AG04450 (cell line): Measurements from ENCODE around the gene HSBP1. TPM values are rescaled to one million over a fixed set of nuclear protein-coding genes. Genes with fewer than 3 reads are reported as not detected.

ENCODE experiments used
- CTCF ChIA-PET: fragments of 300-600, 350-600 bp; formaldehyde crosslinking; extraction: SDS; loops from one replicate; lab custom pipeline; 2022; ENCODE audit warnings: antibody characterized with exemption, inconsistent platforms; lab: Charles Lee
- POLR2A ChIA-PET: fragments of 350-600 bp; formaldehyde crosslinking; extraction: SDS; loops from one replicate; lab custom pipeline; 2021; ENCODE audit warnings: antibody characterized with exemption, inconsistent platforms; lab: Yijun Ruan, JAX
- DNase-seq: peaks from one replicate; pipeline ENCODE4 v3.0.0-alpha.2; 2011; ENCODE audit warnings: low read depth, low spot score
- H3K27ac ChIP-seq: one replicate; pipeline ENCODE4 v1.5.1; 2012; ENCODE audit warnings: low read depth, low read length, control low read depth
- H3K27me3 ChIP-seq: one replicate; pipeline ENCODE4 v1.6.0; 2012; ENCODE audit warnings: low read length; ENCODE audit not compliant: control insufficient read depth, insufficient read depth
- H3K4me3 ChIP-seq: 2 replicates; pipeline ENCODE4 v1.5.1; 2011; ENCODE audit warnings: mild to moderate bottlenecking, low read depth, low read length, control low read depth
- H3K9me3 ChIP-seq: 2 replicates; pipeline ENCODE4 v1.5.1; 2012; ENCODE audit warnings: low read length; ENCODE audit not compliant: control insufficient read depth, insufficient read depth
- CTCF ChIP-seq: IDR thresholded peaks from 2 replicates; pipeline ENCODE4 v1.5.1; 2011; ENCODE audit warnings: low read depth, low read length, control low read depth, inconsistent platforms
- polyA plus RNA-seq: library from polyadenylated mRNA; depleted of rRNA; stranded (reverse); fragments of >200 nt; gene quantifications from 2 replicates; pipeline ENCODE4 v1.2.3, GENCODE V29; 2011

HSBP1 gene
- polyA plus RNA-seq, 1 experiment = 289 TPM

DNA sequence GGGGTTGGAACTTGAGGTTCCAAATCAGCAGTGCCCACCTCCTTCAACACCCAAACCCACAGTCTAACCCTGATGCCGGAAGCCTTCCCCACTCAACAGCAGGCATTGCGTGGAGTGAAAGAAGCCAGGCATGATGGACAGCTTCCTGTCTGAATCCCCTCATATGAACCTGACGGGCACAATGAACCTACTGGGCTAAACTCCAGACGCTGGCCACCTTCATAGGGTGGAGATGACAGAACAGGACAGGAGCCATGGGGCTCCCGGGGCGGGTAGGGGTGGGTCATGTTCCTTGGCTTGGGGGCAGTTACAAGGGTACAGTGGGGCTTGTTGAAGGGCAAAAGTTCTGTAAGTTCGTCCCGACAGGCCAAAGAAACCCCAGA is 460 bp upstream of the HSBP1 start:
- TF ChIP-seq CTCF = no peak
- DNase-seq = no peak
- CTCF ChIA-PET = interaction anchor here (1.2 kb wide), 1 partner anchor 18 kb away, joined by 4 read pairs; no protein-coding TSS in a partner anchor
- Histone ChIP-seq H3K27me3 (no peaks in the 10 kb centered on the region), H3K9me3 (no peaks in the 10 kb centered on the region), H3K4me3 (no peak overlapping the region), H3K27ac (no peak overlapping the region)
- POLR2A ChIA-PET = no interaction called here

DNA sequence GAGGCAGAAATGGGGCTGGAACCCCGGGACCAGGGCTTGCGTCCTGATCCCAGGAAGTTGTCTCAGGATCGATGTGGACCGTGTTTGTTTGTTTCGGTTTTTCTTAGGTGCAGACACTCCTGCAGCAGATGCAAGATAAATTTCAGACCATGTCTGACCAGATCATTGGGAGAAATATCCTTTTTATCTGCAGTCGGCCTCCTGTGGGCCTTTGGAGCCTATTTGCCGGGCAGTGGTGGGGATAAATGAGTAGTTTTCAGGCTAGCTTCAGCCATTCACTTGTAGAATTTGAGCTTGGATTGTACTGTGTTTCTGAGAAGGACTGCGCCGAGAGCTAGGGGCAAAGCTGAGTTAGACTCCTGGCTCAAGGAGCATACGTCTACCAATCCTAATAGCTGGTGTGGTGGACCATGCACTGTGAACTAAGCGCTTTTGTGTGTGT is 816 bp downstream of the HSBP1 start:
- H3K9me3 ChIP-seq = no peaks in the 10 kb centered on the region
- CTCF ChIA-PET = interaction anchor here (1.2 kb wide), 1 partner anchor 17 kb away, joined by 4 read pairs; no protein-coding TSS in a partner anchor
- no peak for TF ChIP-seq CTCF
- peak overlapping the region; percentile 39 for H3K27ac ChIP-seq
- POLR2A ChIA-PET = no interaction called here
- DNase-seq = no peak
- no peaks in the 10 kb centered on the region for H3K27me3 ChIP-seq
- peak overlapping the region; percentile 86 for H3K4me3 ChIP-seq

- Histone ChIP-seq H3K9me3 (no peaks in the 10 kb centered on the region), H3K4me3 (peak overlapping the region; percentile 86), H3K27ac (no peak overlapping the region), H3K27me3 (no peaks in the 10 kb centered on the region)
- no peak for TF ChIP-seq CTCF
- no peak for DNase-seq
- ChIA-PET POLR2A (no interaction called here), CTCF (interaction anchor here (0.6 to 0.7 kb wide), 2 partner anchors 25 to 817 kb away, joined by 4 to 8 read pairs; no protein-coding TSS in a partner anchor)
These were observed 1.3 kb downstream of the HSBP1 start for GRCh38 chr16:83809092-83809491.

GRCh38 chr16:83810901-83811300 is 3.1 kb downstream of the HSBP1 start:
- Histone ChIP-seq H3K27me3 (no peaks in the 10 kb centered on the region), H3K4me3 (no peak overlapping the region), H3K27ac (no peak overlapping the region), H3K9me3 (no peaks in the 10 kb centered on the region)
- ChIA-PET CTCF (no interaction called here), POLR2A (no interaction called here)
- TF ChIP-seq CTCF = no peak
- no peak for DNase-seq

GRCh38 chr16:83813823-83814658 is 6.3 kb downstream of the HSBP1 start:
- H3K4me3 ChIP-seq = peak overlapping the region; percentile 1; the same call in 1 of the 2 replicates
- peak; percentile 78 for DNase-seq
- CTCF ChIA-PET = interaction anchor here (0.5 to 2.4 kb wide), 3 partner anchors 11 to 78 kb away, joined by 4 to 15 read pairs (median 5); no protein-coding TSS in a partner anchor

More at GRCh38 chr16:83813823-83814658, 6.3 kb downstream of the HSBP1 start:
- no peak for TF ChIP-seq CTCF
- H3K9me3 ChIP-seq = no peaks in the 10 kb centered on the region
- peak overlapping the region; percentile 52 for H3K27ac ChIP-seq
- POLR2A ChIA-PET = no interaction called here
- H3K27me3 ChIP-seq = peaks cover 15% of the 10 kb centered on the region
